Neural cell (in vitro differentiated cells): ENCODE measurements around the gene THOP1. TPM values are rescaled to one million over a fixed set of nuclear protein-coding genes. Genes with fewer than 3 reads are reported as not detected.

Experiments used
- H2AFZ ChIP-seq: fragments of 200-600, 300-800 bp; sonication (generic), shearing (Covaris generic); 2 replicates; pipeline ENCODE4 v1.6.0; 2014; ENCODE audit warnings: low read depth, mild to moderate bottlenecking, antibody characterized with exemption, low read length, moderate library complexity
- H3F3A ChIP-seq: fragments of 200-600 bp; shearing (Covaris generic); 2 replicates; pipeline ENCODE4 v1.6.1; 2016; ENCODE audit warnings: mild to moderate bottlenecking, moderate library complexity, mixed read lengths, antibody characterized with exemption, low read length; ENCODE audit not compliant: insufficient read depth, poor library complexity, severe bottlenecking
- H3K27ac ChIP-seq: fragments of 200-600, 300-800 bp; sonication (generic), shearing (Covaris generic); 2 replicates; pipeline ENCODE4 v1.5.1; 2014; ENCODE audit warnings: mild to moderate bottlenecking, low read length, moderate library complexity
- H3K27me3 ChIP-seq: fragments of 300-800, 200-600 bp; sonication (generic), shearing (Covaris generic); 2 replicates; pipeline ENCODE4 v1.6.0; 2014; ENCODE audit warnings: mild to moderate bottlenecking, low read depth, low read length, moderate library complexity; ENCODE audit not compliant: insufficient read depth
- H3K36me3 ChIP-seq: fragments of 300-800, 200-600 bp; sonication (generic), shearing (Covaris generic); 2 replicates; pipeline ENCODE4 v1.5.1; 2014; ENCODE audit warnings: mild to moderate bottlenecking, antibody characterized with exemption, low read length, moderate library complexity; ENCODE audit not compliant: insufficient read depth
- H3K4me2 ChIP-seq: fragments of 300-800, 200-600 bp; sonication (generic), shearing (Covaris generic); 2 replicates; pipeline ENCODE4 v1.6.0; 2014; ENCODE audit warnings: mild to moderate bottlenecking, low read length
- H3K4me3 ChIP-seq: fragments of 300-800, 200-600 bp; sonication (generic), shearing (Covaris generic); 2 replicates; pipeline ENCODE4 v1.5.1; 2014; ENCODE audit warnings: mild to moderate bottlenecking, low read length, moderate library complexity
- H3K79me2 ChIP-seq: fragments of 200-600 bp; shearing (Covaris generic); replicated peaks from 2 replicates; pipeline ENCODE4 v1.6.0; 2014; ENCODE audit warnings: mild to moderate bottlenecking, low read length, moderate library complexity; ENCODE audit not compliant: insufficient read depth
- H3K9ac ChIP-seq: fragments of 300-800, 200-600 bp; sonication (generic), shearing (Covaris generic); 2 replicates; pipeline ENCODE4 v1.6.1; 2016; ENCODE audit warnings: mild to moderate bottlenecking, low read length, mixed read lengths
- H3K9me2 ChIP-seq: fragments of 200-600 bp; shearing (Covaris generic); 2 replicates; pipeline ENCODE4 v1.6.1; 2016; ENCODE audit warnings: mild to moderate bottlenecking, low read length, mixed read lengths; ENCODE audit not compliant: insufficient read depth
- H3K9me3 ChIP-seq: fragments of 200-600, 300-800 bp; sonication (generic), shearing (Covaris generic); 2 replicates; pipeline ENCODE4 v1.6.1; 2016; ENCODE audit warnings: mild to moderate bottlenecking, mixed run types, low read length, moderate library complexity, mixed read lengths
- H4K20me1 ChIP-seq: fragments of 200-600 bp; shearing (Covaris generic); 2 replicates; pipeline ENCODE4 v1.6.1; 2016; ENCODE audit warnings: mild to moderate bottlenecking, mixed run types; ENCODE audit not compliant: insufficient read depth
- EP300 ChIP-seq: fragments of 450-650 bp; conservative IDR thresholded peaks from 2 replicates; pipeline ENCODE4 v1.6.1; 2014; ENCODE audit warnings: antibody characterized with exemption, mild to moderate bottlenecking, moderate library complexity; ENCODE audit not compliant: poor library complexity, severe bottlenecking
- EZH2 ChIP-seq: fragments of 200-600, 300-800 bp; shearing (Covaris generic), sonication (generic); IDR thresholded peaks from 2 replicates; pipeline ENCODE4 v1.6.1; 2014; ENCODE audit warnings: antibody characterized with exemption, low read length, borderline replicate concordance, mild to moderate bottlenecking; ENCODE audit not compliant: insufficient read depth, poor library complexity, severe bottlenecking
- MXI1 ChIP-seq: fragments of 450-650 bp; conservative IDR thresholded peaks from 2 replicates; pipeline ENCODE4 v1.6.1; 2014; ENCODE audit warnings: antibody characterized with exemption, mild to moderate bottlenecking; ENCODE audit not compliant: poor library complexity, severe bottlenecking
- POLR2AphosphoS5 ChIP-seq: IDR thresholded peaks from 2 replicates; pipeline ENCODE4 v1.6.1; 2012
- RAD21 ChIP-seq: fragments of 450-650 bp; conservative IDR thresholded peaks from 2 replicates; pipeline ENCODE4 v1.6.1; 2014; ENCODE audit warnings: antibody characterized with exemption, mild to moderate bottlenecking, moderate library complexity
- SMC3 ChIP-seq: fragments of 450-650 bp; conservative IDR thresholded peaks from 2 replicates; pipeline ENCODE4 v1.6.1; 2014; ENCODE audit warnings: antibody characterized with exemption, mild to moderate bottlenecking, moderate library complexity; ENCODE audit not compliant: poor library complexity
- TAF1 ChIP-seq: IDR thresholded peaks from 2 replicates; pipeline ENCODE4 v1.6.1; 2012; ENCODE audit warnings: low read depth
- polyA plus RNA-seq: library from polyadenylated mRNA; depleted of rRNA; stranded (reverse); fragments of >200 nt; gene quantifications from 2 replicates; pipeline ENCODE4 v1.2.3, GENCODE V29; 2014
- TF ChIP-seq, protein P1 (sequence below): fragments of 450-650 bp; IDR thresholded peaks from 2 replicates; pipeline ENCODE4 v1.5.1; 2014; ENCODE audit warnings: antibody characterized with exemption, mild to moderate bottlenecking, moderate library complexity; ENCODE audit not compliant: poor library complexity, severe bottlenecking
- TF ChIP-seq, protein P2 (sequence below): IDR thresholded peaks from 2 replicates; pipeline ENCODE4 v1.6.1; 2012; ENCODE audit warnings: borderline replicate concordance

Gene THOP1
- polyA plus RNA-seq, 1 donor from 2014 or later: 113 TPM

DNA sequence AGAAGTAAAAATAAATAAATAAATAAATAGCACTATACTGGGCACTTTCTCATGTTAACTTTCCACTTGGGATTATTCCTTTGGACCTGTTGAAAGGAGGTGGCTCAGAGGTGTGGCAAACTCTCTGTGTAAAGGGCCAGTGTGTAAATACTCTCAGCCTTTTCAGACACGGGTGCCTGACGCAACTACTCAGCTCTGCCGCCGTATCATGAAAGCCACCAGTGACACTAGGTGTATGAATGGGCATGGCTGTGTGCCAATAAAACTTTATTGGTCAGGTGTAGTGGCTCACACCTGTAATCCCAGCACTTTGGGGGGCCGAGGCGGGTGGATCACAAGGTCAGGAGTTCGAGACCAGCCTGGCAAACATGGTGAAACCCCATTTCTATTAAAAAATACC is 25.3 kb upstream of the THOP1 start:
- no peaks in the 10 kb centered on the region for H3K9me2 ChIP-seq
- H3K4me3 ChIP-seq: no peak overlapping the region
- H3K27ac ChIP-seq: no peak overlapping the region
- no peak overlapping the region for H3K4me2 ChIP-seq
- no peaks in the 10 kb centered on the region for H3K36me3 ChIP-seq
- H4K20me1 ChIP-seq: no peaks in the 10 kb centered on the region
- H3K9me3 ChIP-seq: no peaks in the 10 kb centered on the region
- H3K27me3 ChIP-seq: no peaks in the 10 kb centered on the region
- no peak overlapping the region for H3K9ac ChIP-seq
- TF ChIP-seq, protein P1, sequence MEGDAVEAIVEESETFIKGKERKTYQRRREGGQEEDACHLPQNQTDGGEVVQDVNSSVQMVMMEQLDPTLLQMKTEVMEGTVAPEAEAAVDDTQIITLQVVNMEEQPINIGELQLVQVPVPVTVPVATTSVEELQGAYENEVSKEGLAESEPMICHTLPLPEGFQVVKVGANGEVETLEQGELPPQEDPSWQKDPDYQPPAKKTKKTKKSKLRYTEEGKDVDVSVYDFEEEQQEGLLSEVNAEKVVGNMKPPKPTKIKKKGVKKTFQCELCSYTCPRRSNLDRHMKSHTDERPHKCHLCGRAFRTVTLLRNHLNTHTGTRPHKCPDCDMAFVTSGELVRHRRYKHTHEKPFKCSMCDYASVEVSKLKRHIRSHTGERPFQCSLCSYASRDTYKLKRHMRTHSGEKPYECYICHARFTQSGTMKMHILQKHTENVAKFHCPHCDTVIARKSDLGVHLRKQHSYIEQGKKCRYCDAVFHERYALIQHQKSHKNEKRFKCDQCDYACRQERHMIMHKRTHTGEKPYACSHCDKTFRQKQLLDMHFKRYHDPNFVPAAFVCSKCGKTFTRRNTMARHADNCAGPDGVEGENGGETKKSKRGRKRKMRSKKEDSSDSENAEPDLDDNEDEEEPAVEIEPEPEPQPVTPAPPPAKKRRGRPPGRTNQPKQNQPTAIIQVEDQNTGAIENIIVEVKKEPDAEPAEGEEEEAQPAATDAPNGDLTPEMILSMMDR: no peak
- TF ChIP-seq EP300 (no peak), TAF1 (no peak), EZH2 (no peak), SMC3 (no peak), RAD21 (no peak), MXI1 (no peak), POLR2AphosphoS5 (no peak)
- TF ChIP-seq, protein P2, sequence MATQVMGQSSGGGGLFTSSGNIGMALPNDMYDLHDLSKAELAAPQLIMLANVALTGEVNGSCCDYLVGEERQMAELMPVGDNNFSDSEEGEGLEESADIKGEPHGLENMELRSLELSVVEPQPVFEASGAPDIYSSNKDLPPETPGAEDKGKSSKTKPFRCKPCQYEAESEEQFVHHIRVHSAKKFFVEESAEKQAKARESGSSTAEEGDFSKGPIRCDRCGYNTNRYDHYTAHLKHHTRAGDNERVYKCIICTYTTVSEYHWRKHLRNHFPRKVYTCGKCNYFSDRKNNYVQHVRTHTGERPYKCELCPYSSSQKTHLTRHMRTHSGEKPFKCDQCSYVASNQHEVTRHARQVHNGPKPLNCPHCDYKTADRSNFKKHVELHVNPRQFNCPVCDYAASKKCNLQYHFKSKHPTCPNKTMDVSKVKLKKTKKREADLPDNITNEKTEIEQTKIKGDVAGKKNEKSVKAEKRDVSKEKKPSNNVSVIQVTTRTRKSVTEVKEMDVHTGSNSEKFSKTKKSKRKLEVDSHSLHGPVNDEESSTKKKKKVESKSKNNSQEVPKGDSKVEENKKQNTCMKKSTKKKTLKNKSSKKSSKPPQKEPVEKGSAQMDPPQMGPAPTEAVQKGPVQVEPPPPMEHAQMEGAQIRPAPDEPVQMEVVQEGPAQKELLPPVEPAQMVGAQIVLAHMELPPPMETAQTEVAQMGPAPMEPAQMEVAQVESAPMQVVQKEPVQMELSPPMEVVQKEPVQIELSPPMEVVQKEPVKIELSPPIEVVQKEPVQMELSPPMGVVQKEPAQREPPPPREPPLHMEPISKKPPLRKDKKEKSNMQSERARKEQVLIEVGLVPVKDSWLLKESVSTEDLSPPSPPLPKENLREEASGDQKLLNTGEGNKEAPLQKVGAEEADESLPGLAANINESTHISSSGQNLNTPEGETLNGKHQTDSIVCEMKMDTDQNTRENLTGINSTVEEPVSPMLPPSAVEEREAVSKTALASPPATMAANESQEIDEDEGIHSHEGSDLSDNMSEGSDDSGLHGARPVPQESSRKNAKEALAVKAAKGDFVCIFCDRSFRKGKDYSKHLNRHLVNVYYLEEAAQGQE: no peak
- no peaks in the 10 kb centered on the region for H3K79me2 ChIP-seq
- H2AFZ ChIP-seq: no peak overlapping the region
- no peaks in the 10 kb centered on the region for H3F3A ChIP-seq

GRCh38 chr19:2761309-2761677 is 24.0 kb upstream of the THOP1 start:
- H3K4me2 ChIP-seq: no peak overlapping the region
- H3K27me3 ChIP-seq: no peaks in the 10 kb centered on the region
- no peak overlapping the region for H2AFZ ChIP-seq
- H3F3A ChIP-seq: no peaks in the 10 kb centered on the region
- H3K9me2 ChIP-seq: no peaks in the 10 kb centered on the region
- no peak for TF ChIP-seq RAD21
- TF ChIP-seq, protein P1: no peak
- TF ChIP-seq, protein P2: no peak
- no peak for TF ChIP-seq TAF1
- TF ChIP-seq EZH2: no peak
- no peak for TF ChIP-seq POLR2AphosphoS5
- no peak for TF ChIP-seq SMC3
- TF ChIP-seq EP300: no peak
- no peak for TF ChIP-seq MXI1
- H3K36me3 ChIP-seq: no peaks in the 10 kb centered on the region
- H3K27ac ChIP-seq: no peak overlapping the region
- no peak overlapping the region for H3K9ac ChIP-seq
- H3K4me3 ChIP-seq: no peak overlapping the region
- H3K9me3 ChIP-seq: no peaks in the 10 kb centered on the region
- H4K20me1 ChIP-seq: no peaks in the 10 kb centered on the region
- H3K79me2 ChIP-seq: no peaks in the 10 kb centered on the region
